Fibroblast of gingiva (primary cell): ENCODE data around the gene GPR160.

Experiments used
- DNase-seq: peaks from one replicate; pipeline ENCODE4 v3.0.0-alpha.2; 2011; ENCODE audit warnings: low read depth

The GPR160 gene

DNA sequence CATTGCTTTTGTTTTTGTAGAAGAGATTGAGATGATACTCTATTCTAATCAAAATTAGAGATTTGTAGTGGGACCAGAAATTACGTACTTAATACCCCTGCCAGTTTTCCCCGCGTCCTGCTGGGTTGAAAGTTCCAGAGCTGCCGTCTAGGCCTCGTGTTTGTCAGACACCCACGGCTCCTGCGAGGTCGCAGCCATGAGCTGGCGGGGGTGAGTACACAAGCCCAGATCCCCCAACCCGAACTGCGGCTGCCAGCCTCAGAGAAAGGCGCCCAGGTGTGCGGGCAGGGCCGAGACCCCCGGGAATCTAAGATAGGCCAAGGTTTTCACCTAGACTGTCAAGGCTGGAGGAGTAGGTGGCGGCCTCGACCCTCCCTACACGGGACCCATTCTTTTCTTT, 26.3 kb downstream of the GPR160 start:
- no peak for DNase-seq

DNA sequence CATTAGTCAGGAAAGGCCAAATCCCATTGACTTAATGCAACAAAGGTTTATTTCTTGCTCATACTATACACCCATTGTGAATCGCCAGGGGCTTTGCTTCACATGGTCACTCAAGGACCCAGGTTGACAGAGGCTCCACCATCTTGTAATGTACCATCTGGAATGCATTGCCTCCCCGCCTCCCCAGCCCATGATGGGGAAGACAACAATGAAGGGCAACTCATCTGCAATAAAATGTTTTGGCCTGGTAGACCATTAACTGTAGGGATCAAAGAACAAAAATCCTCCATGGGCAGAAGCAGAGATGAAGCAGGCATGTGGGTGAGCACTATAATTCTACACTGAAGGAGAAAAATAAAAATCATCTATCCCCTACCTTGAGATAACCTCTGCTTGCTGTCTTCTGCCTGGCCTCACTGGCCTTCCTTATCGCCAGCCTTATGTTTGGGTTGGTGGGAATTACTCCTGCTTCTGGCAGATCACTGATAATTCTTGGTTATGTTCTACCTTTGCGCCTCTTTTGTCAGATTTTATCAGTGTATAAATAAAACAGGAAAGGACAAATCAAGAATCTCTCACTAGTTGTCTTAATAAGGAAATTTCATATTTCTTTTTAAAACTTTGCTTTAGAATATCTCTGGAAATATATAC, 37.8 kb downstream of the GPR160 start:
- DNase-seq, result no peak

DNA sequence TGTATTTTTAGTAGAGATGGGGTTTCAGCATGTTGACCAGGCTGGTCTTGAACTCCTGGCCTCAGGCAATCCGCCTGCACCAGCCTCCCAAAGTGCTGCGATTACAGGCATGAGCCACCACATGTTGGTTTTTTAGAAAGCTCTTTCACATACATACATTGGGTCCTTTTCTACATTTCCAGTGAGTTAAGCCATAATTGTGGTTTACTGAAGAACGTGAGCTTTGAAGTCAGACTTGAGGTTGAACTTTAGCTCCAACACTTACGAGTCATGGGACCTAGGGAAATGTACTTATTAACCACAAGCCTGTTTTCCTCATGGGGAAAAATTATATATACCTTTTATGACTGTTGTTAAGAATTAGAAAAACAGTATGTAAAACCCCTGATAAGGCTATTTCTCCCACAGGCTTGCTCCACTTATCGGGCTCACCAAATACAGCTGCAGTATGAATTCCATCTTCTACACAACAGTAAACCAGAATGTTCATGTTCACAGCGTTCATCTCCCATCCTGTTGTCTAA, 39.0 kb downstream of the GPR160 start:
- DNase-seq, result peak; percentile 36

DNA sequence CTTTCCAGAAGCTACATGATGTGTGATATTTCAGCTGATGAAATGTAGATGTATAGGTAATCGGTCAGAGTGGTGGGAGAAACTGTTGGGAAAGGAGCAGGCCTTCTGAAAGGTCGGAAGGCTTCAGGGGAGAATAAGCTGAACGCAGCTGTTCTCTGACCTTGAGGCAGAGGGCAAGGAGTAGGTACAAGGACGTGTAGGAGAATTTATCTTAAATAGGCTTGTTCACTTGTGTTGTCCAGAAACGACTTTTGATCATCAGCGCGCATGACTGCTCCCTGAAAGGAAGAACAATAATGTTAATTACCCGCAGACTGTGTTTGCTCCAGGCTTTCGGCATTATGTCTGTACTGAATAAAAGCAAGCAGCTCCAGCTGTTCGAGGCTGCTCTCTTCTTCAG, 39.6 kb downstream of the GPR160 start:
- no peak for DNase-seq

DNA sequence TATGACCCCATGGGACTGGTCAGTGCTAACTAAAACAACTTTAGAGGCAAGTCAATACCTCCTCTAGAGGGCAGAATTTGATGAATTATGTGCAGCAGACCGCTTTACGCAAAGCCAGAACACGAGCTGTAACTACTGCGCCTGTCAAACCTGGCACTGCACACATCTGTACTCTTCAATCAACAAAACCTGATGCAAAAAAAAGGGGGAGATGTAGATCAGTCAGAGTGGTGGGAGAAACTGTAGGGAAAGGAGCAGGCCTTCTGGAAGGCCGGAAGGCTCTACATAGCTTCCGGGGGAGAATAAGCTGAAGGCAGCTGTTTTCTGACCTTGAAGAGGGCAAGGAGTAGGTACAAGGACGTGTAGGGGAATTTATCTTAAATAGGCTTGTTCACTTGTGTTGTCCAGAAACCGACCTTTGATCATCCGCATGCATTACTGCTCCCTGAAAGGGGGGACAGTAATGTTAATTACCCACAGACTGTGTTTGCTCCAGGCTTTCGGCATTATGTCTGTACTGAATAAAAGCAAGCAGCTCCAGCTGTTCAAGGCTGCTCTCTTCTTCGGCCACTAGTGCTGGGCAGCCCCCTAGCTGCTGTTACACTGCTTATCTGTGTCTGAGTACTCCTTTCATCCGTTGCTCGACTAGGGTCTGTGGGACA, 41.0 kb downstream of the GPR160 start:
- no peak for DNase-seq

DNA sequence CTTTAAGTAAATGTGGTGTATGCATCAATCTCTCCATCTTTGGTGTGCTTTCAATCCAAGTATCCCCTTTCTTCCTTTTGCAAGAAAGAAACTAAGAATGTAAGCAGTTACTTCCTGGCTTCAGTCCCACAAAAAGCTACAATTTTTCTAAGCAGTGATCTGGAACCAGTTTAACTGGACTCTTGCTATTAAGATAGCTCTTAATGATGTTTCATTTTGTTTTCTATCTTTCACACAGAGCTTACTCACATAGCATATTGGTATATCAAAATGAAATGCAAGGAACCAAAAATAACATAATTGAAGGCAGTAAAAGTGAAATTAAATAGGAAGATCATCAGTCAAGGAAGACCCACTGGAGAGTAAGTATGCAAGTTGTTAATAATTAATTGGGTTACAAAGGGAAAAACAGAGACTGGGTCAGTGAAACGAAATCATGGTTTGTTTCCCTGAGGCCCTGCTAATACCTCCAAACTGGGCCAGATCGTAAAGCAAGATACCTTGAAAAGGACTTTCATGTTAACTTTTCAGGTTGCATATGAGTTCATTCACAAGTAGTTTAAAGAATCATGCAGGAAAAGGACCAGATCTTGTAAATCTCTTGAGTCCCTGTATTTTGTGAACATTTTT, 41.9 kb downstream of the GPR160 start:
- DNase-seq, result peak; percentile 60

DNA sequence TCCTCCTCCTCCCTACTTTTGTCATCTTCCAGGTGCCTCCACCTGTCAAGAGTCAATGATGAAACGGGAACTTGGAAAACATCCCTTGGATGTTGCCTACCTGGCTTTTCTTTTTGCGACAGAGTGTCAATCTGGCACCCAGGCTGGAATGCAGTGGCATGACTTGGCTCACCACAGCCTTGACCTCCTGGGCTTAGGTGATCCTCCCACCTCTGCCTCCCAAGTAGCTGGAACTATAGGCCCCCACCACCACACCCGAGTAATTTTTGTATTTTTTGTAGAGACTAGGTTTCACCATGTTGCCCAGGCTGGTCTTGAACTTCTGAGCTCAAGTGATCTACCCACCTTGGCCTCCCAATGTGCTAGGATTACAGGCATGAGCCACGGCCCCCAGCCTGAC, 42.8 kb downstream of the GPR160 start:
- DNase-seq, result no peak

DNA sequence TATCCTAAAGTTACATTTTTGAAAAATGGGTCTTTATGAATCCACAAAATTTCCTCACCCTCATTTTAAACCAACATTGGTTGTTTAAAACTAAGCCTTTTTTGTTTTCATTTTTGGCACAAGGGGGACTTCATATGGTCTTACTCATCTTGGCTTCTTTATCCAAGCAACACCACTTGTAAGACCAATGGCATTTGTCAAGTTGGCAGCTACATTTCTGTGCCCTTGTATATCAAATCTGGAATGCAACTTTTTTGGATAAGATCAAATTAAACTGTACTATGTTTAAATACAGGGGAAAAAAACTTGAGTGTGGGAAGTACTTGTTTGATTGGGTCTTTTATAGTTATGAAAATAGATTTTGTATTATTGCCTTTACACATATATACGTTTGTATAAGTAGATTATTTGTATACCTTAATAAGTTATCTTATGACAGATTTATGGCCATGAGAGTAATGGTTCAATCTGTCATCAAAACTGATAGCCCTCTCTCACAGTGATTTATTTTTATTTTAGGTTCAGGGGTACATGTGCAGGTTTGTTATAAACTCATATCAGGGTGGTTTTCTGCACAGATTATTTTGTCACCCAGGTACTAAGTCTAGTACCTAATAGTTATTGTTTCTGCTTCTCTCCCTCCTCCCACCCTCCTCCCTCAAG, 43.4 kb downstream of the GPR160 start:
- DNase-seq, result peak; percentile 76

DNA sequence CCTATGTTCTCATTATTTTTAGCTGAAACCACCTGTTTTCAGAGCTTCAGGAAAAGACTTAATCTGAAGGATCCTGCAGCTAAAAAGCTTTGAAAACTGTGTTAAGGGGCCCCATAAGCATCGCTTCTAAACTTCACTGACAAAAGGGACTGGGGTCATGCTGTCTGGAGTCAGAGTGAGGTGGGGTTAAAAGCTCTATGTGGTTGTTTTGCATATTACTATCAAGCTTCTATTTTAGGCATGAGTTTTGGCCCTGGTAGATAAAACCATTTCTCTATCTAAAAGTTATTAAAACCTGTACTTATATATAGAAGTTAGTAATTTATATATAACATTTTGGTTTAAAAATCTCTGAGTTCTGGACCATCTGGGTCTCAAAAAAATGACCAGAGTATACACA, 45.5 kb downstream of the GPR160 start:
- DNase-seq, result no peak

DNA sequence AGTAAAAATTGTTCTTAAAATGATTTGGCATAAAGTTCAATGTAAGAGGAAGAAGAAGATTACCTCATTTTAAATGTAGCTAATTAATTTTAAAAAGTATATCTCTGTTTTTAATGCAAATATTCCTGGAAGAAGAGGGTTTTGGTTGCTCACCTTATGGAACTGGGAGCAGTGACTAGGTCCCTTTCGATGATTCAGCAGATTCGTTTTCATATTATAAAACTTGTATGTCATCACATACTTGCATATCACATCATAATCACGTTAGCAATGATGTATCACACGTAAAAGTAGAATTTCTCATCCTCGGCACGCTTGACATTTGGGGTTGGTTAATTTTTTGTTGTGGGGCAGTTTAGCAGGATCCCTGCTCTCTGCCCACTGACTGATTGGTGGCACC, 47.6 kb downstream of the GPR160 start:
- no peak for DNase-seq

DNA sequence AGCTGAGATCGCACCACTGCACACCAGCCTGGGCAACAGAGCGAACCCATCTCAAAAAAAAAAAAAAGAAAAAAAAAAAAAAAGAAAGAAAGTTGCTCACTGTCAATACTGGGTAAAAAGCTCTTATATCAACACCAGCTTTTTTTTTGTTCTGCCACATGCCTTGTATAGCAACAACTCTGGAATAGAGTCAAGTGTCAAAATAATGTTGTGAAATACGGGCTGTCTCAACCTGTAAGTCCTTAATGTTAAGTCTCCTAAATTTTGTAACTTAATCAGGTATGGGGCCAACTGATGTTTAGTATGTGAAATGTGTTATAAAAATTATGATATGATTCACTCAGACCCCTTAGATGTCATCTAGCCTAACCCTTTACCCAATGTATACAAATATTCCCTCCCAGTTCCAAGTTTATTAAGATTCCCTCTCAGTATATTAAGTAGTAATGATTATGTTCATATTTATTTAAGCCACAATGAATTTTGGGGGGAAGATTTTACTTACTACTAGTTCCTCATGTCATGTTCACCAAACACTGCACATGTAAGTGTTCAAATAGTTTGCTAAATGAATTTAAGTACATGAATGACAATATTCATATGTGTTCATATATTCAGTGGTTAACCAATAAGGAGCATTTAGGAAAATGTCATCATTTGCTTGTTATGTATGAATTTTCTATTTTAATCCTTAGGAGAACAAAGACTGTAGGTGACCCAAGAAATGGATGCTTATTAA, 52.2 kb downstream of the GPR160 start:
- DNase-seq, result peak; percentile 52

DNA sequence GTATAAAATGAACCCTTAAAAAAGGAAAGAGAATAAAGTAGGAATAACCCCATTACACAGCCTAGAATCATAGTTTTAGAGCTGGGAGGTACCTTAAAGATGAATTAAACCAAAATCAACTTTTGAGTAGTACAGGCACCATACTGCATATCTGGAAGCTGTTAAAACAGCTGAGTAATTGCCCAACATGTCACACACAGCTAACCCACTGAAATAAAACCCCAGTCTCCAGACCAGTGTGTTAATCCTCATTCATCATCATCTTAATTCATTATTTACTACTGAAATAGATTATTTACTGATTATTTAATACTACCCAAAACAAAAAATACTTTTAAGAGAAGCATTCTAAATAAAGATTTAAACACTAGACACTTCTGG, 52.8 kb downstream of the GPR160 start:
- DNase-seq, result no peak

DNA sequence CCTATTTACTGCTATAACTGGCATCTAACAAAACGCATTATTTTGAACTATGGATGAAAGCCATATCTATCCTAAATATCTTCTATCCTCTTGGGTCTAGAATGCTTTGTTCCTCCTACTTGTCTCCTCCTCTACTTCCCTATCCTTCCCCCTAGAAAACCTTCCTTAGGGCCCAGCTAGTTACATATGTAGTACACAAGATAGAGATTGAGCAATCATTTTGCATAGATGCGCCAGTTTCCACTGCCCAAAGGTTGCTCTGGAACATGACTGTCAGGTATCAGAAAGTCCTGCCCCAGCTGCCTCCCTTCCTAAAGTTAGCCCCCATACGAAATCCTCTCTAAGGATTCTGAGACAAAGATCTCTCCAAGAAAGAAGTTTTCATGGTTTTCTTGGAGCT, 55.1 kb downstream of the GPR160 start:
- DNase-seq, result no peak

DNA sequence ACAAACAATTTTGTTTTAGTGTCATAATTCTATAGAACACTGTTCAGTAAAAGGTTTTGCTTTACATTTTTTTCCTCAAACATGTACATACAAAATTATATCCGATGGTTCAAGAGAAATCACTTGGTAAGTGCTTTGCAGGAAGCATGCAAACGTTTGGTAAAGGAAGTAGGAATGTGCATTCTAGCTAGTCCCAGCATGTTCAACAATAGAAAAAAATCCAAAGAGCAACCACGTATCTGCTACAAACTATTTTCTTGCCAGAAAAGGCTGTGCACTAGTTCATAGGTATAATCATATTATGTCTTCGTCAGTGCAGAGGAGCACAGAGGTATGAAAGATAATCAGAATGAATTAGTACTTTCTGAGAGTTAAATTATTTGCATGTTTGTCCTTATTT, 58.0 kb downstream of the GPR160 start:
- DNase-seq, result no peak

DNA sequence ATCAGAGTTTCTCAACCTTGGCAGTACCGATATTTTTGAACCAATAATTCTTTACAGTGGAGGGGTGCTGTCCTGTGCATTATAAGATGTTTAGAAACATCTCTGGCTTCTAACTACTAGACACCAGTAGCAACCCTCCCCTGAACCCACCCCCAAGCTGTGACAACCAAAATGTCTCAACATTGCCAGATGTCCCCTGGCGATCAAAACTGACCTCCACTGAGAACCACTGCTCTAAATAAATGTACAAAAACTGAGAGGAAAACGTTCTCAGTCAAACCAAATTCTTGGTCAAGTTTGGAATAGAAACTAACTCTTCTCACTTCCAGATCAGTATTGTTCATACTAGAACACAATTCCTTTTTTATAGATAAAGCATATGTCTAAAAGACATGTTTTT, 58.5 kb downstream of the GPR160 start:
- no peak for DNase-seq

DNA sequence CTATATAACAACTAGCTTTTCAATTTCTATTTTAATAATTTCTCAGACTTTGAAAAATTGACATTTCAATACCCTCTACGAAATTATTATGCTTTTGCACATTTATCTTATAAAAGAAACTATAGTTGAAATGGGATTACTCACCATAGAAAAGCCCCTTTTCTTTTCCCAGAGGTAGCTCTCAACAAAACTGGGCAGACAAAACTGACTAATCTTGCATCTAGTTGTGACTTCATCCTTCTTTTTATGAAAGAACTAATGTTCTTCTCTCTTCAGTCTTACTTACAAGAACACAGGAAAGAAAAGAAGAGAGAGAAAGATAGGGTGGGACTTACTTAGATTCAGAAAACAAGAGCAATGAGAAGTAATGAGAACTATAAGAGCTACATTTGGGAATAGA, 61.0 kb downstream of the GPR160 start:
- DNase-seq, result no peak

DNA sequence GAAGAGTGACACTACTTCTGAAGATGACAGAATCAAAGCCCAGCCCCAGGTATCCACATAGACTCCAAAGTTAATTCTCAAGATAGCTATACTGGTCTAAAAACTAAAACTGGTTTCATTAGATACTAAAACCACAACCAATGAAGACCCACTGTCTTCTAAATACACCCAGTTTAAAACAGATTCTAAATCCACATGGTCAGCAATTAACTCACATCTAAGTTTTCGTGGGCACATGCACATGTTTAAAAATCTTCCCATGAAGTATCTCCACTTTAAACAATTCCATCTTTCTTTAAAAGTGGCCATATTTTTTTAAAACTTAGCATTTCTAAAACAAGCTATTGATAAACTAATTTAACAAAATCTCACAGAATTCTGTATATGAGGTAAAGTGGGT, 63.1 kb downstream of the GPR160 start:
- DNase-seq, result no peak

DNA sequence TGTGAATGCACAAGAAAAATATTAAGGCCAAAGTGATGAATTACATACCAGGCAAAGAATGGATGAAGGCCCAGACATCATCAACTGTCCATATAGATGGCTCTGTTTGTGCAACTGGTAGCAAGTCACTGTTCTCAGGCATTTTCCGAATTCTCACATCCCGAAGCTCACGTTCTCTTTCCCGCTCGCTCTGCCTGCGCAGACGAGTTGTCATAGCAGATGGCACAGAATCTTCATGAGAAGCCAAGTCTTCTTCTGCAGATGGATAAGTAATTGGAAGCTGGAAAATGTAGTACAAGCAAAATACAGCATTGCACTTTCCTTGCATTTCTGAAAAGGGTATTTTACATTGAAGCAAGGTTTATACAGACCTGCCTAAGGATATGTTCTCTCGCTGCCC, 64.6 kb downstream of the GPR160 start:
- DNase-seq, result no peak

DNA sequence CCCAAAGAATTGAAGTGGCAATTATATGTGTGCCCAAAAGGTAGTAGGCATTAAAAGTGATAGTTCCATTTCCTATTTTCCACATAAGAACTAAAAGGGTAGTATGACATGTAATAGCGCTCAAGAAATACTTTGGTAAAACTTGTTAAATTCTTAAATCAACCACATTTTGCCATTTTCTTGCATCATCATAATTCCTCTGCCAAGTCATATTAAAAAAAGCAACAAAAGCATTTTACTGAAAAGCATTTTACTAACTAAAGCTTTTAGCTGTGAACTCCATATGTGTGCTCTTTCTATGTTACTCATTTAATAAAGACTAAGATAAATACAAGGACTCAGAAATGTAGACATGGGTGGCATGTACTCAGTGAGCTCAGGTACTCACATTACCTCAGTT, 70.1 kb downstream of the GPR160 start:
- DNase-seq, result peak; percentile 40

DNA sequence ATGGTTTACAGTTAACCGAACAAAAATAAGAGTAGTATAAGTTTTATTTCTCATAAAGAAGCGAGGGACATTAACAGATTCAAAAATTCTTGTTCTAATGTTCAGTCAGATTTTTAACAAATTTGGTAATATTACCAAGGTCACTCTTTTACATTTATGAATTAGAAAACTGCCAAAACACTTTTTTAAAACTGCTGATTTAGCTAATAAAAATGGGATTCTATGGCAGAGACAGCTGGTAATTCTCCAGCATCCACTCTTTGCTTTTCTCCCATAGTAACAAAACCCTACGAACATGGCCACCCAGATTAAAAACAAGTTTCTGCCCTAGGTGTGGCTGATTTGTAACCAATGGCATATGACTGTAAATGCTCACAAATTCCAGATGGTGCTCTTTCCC, 71.2 kb downstream of the GPR160 start:
- no peak for DNase-seq

DNA sequence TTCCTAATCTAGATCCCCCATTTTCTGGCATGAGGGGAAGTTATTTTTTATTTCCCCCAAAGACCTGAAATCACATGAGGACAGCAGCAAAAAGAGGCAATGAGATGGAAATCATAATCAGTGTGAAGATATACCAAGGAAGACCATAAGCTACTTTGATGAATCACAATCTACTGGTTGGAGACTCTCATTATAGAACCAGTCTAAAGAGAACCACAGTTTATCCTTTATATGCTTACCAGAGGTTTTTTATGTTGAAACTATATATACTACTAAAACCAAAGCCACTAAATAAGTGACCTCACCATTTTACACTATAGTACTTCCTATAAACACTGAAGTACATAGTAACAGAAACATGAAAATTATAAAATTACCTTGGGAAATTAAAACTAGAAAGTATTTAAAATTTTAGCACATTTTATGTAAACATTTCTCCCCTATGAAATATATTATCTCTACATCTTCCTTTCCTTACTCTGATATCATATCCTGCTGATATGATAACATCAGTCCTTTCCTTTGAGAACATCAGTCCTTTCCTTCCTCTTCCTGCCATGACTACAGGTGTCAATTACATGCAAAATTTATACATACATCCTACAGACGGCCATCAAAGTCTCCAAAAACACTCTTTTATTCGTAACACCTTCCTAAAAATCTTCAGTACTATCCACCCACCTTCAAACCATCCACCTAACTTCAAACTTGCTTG, 71.9 kb downstream of the GPR160 start:
- DNase-seq, result no peak
